Activated gamma-delta T cell treated with Interleukin-2 at 50 U/mL for 16 hours (primary cell): ENCODE data around the gene WDR86.
A peak's percentile ranks its signal among the peaks of the same experiment; 100 is the strongest.

Experiments
- DNase-seq: peaks from one replicate; pipeline ENCODE4 v3.0.0-alpha.2; 2020

WDR86 gene, protein sequence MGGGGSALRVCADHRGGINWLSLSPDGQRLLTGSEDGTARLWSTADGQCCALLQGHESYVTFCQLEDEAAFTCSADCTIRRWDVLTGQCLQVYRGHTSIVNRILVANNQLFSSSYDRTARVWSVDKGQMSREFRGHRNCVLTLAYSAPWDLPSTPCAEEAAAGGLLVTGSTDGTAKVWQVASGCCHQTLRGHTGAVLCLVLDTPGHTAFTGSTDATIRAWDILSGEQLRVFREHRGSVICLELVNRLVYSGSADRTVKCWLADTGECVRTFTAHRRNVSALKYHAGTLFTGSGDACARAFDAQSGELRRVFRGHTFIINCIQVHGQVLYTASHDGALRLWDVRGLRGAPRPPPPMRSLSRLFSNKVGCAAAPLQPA

GRCh38 chr7:151409667-151410404 is at the start of gene WDR86:
Gene WDR86, minus strand, starts transcription at chr7:151410038. Its CDS starts 449 bp downstream, at chr7:151409589.
- DNase-seq, result peak; percentile 35

DNA sequence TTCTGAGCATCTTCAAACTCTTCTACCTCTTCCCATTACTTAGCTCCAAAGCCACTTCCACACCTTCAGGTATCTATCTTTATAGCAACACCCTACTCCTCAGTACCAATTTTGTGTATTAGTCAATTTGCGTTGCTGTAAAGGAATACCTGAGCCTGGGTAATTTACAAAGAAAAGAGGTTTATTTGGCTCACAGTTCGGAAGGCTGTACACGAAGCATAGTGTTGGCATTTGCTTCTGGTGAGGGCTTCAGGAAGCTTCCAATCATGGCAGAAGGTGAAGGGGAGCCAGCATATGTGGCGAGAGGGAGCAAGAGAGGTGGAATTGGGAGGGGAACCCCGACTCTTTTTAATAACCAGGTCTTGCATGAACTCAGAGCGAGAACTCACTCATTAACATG is 47.7 kb upstream of the WDR86 start:
- no peak for DNase-seq

- no peak for DNase-seq
These were observed 46.9 kb upstream of the WDR86 start for GRCh38 chr7:151456782-151457181.

DNA sequence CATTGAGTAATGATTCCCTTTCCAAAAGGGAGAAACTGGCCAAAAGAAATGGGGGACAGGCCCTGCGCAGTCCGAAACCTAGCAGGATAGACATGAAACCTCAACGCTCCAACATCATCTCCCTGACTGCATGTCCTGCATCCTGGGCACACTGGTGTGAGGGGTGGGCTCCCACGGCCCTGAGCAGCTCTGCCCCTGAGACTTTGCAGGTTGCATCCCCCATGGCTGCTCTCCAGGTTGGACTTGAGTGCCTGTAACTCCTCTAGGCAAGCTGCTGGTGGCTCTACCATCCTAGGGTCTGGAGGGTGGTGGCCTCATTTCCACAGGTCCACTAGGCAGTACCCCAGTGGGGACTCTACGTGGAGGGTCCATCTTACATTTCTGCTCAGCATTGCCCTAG is 46.4 kb upstream of the WDR86 start:
- DNase-seq, result no peak

DNA sequence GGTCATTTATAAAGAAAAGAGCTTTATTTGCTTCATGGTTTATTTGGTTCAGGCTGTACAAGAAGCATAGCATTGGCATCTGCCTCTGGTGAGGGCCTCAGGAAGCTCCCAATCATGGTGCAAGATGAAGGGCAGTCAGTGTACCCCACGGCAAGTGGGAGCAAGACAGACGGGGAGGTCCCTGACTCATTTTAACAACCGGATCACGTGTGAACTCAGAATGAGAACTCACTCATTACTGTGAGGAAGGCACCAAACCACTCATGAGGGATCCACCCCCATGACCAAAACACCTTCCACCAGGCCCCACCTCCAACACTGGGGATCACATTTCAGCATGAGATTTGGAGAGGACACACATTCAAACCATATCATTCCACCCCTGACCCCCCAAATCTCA is 45.9 kb upstream of the WDR86 start:
- no peak for DNase-seq

GRCh38 chr7:151454932-151455530 is 45.2 kb upstream of the WDR86 start:
- no peak for DNase-seq

DNA sequence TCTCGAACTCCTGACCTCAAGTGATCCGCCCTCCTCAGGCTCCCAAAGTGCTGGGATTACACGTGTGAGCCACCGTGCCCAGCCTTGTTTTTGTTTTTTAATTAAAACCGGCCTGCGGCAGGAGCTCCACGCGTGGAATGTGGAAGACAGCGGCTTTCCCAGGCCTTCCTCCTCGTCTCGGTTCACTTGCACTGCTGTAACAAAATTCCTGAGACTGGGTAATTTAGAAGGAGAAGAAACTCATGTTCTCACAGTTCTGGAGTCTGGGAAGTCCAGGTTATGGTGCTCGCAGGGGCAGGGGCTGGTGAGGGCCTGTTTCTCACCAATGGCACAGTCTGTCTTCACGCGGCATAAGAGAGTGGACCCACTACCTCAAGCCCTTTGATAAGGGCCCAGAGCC is 44.5 kb upstream of the WDR86 start:
- DNase-seq, result no peak

- no peak for DNase-seq
These were observed 43.5 kb upstream of the WDR86 start for GRCh38 chr7:151453326-151453791.

GRCh38 chr7:151452680-151453325 is 43.0 kb upstream of the WDR86 start:
- no peak for DNase-seq

DNA sequence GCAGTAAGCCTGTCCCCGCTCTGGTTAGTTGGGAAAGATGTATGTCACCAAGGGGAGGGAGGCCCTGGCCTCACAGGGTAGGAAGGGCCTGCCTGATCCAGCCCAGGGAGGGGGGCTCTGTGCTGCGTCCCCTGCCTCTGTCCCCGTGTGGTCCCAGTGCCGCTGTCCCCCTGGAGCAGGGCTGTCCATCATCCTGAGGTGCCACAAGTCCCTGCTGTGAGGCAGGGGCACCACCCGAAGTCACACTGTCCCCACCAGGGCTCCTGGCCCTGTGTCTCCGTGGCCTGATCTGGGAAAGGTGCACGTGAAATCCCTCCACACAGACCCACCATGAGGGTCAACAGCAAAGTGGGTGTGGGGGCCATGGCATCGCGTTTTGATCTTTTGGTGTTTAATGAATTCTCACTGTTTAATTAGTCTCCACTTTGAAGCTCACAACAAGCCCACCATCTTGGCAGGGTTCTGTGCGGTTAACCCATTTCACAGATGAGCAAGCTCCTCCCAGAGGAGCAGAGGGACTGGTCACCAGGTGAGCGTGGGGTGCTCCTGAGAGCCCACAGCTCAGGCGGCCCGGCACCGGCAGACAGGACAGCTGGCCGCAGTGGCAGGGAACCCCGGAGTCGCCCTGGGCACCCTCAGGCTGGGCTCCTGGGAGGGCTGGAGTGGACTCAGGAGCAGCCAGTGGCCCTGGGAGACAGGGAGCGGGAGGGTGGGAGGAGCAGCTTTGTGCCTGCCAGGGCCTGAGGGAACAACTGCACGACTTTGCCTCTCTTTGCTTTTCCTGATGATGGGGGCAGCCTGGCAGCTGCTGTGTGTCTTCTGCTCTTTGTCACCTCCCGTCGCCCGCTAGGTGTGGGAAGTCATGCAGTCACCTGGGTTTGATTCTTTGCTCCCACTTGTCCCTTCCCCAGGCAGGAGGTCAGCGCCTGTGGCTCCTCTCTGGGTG is 42.1 kb upstream of the WDR86 start:
- DNase-seq, result no peak

DNA sequence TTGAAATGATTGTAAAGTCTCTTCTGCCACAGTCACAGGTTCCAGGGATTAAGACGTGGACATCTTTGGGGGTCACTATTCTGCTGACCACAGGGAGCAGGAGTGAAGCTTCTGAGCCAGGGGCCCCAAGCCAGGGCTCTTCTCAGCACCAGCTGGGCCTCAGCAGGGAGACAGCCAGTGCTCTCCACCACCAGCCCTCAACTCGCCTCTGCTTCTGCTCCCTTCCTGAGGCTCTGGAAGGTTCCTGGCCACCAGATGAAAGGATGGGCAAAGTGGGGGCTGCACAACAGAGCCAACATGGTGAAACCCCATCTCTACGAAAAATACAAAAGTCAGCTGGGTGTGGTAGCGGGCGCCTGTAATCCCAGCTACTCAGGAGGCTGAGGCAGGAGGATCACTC is 41.3 kb upstream of the WDR86 start:
- DNase-seq, result no peak

DNA sequence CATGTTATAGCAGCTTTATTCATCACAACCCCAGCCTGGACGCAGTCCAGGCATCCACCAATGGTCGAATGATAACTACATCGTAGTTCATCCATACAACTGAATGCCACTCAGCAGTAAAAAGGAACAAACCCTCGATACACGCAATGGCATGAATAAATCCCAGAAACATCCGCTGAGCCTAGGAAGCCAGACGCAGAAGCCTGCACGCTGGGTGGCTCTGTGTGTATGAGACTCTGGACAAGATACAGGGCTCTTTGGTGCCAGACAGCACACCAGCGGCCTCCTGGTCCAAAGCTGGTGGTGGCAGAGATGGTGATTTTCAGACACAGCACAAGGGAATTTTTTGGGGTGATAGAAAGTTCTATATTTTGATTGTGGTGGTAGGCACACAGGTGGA is 40.2 kb upstream of the WDR86 start:
- no peak for DNase-seq

- DNase-seq, result peak; percentile 79
These were observed 38.7 kb upstream of the WDR86 start for GRCh38 chr7:151448261-151449252.

GRCh38 chr7:151447901-151448260 is 38.0 kb upstream of the WDR86 start:
- DNase-seq, result no peak

DNA sequence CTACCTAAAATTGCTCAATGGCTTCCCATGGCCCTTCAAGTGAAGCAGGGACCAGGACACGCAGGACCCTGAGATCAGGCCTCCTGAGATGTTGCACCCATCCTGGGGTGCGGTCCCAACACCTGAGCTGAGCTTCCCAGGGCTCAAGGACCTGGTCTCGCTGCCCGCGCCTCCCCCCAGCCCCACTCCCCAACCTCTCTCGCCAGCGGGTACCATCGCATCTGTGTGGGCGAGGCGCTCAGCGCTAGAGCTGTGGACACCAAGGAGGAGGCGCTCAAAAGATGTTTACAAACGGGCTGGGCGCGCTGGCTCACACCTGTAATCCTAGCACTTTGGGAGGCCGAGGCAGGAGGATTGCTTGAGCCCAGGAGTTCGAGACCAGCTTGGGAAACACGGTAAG is 37.5 kb upstream of the WDR86 start:
- no peak for DNase-seq

DNA sequence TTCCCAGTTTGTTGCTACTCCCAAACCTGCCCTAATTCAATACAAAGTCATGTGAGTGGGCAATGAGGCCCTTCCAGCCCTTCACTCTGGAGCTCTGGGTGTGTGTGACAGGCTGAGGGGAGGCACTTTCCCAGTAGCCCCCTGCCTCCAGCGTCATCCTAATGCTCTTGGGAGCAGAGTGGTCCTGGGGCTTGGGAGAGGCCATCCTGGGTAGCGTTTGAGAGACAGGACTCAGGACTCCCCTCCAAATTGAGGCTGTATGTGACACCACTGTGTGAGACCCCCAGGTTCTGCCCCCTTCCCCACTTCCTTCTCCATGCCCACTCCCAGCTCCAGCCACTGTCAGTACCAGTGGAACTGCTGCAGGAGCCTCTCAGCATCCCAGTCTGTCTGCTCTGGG is 36.6 kb upstream of the WDR86 start:
- DNase-seq, result no peak

DNA sequence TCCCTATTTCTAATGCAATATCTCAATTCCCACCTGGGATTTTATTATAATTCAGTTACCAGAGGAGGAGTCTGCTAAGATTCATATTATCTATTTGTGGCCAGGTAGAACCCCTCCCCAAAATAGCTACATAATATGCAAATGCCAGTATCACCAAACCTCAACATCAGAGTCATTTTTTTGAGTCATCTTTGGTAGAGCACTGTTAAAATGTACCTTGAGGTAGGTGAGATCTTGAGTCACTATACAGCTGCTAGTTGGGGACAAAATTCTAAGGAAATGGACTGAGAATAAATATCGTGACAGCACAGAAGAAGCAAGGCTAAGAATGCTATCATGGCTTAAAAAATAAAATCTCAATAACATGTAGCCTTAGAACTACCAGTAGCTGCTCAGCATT is 34.8 kb upstream of the WDR86 start:
- DNase-seq, result no peak

GRCh38 chr7:151442776-151443496 is 33.1 kb upstream of the WDR86 start:
- DNase-seq, result no peak

GRCh38 chr7:151440799-151441445 is 31.1 kb upstream of the WDR86 start:
- no peak for DNase-seq
